Heart left ventricle (tissue), 16 donors: Measurements from ENCODE around the gene ZBTB7C. TPM values are rescaled to one million over a fixed set of nuclear protein-coding genes. Genes with fewer than 3 reads are reported as not detected.

Experiments used
- ATAC-seq, 4 donors: fragments of 200-7000 bp; cut with Tn5 transposase; one replicate each; pipeline ENCODE4 v1.9.1; 2020 to 2022; ENCODE audit warnings: moderate library complexity in 4 of 4, mild to moderate bottlenecking in 3 of 4, moderate number of reproducible peaks in 1 of 4
- DNase-seq, 5 donors: peaks; one replicate each; pipeline ENCODE4 v3.0.0-alpha.2; 2020
- H3K27ac ChIP-seq, 12 donors: fragments of 200-600 bp; sonication (generic) in 4 of 12; one replicate each; pipeline versions ENCODE4 v1.5.0 to v1.8.0; 2016 to 2022; ENCODE audit warnings: mild to moderate bottlenecking in 2 of 12
- H3K27me3 ChIP-seq, 9 donors: fragments of 200-600 bp; sonication (generic) in 2 of 9; one replicate each; pipeline versions ENCODE4 v1.5.1 to v1.8.0; 2016 to 2022; ENCODE audit warnings: mild to moderate bottlenecking in 3 of 9
- H3K36me3 ChIP-seq, 9 donors: fragments of 200-600 bp; sonication (generic) in 2 of 9; one replicate each; pipeline versions ENCODE4 v1.5.0 to v1.8.0; 2018 to 2022; ENCODE audit warnings: mild to moderate bottlenecking in 2 of 9
- H3K4me1 ChIP-seq, 12 donors: fragments of 200-600 bp; sonication (generic) in 4 of 12; one replicate each; pipeline versions ENCODE4 v1.5.0 to v1.8.0; 2016 to 2022; ENCODE audit warnings: mild to moderate bottlenecking in 3 of 12
- H3K4me3 ChIP-seq, 12 donors: fragments of 200-600 bp; sonication (generic) in 4 of 12; one replicate each; pipeline versions ENCODE4 v1.5.0 to v1.8.0; 2017 to 2022; ENCODE audit warnings: mild to moderate bottlenecking in 9 of 12, moderate library complexity in 4 of 12
- H3K9me3 ChIP-seq, 12 donors: fragments of 200-600 bp; sonication (generic) in 4 of 12; one replicate each; pipeline versions ENCODE4 v1.5.0 to v1.8.0; 2016 to 2022; ENCODE audit warnings: mild to moderate bottlenecking in 1 of 12
- CTCF ChIP-seq, 12 donors: fragments of 200-600 bp; sonication (generic) in 4 of 12; IDR thresholded peaks; one replicate each; pipeline versions ENCODE4 v1.5.0 to v1.8.0; 2018 to 2022; ENCODE audit warnings: antibody characterized with exemption in 12 of 12, mild to moderate bottlenecking in 5 of 12
- POLR2A ChIP-seq, 2 donors: fragments of 450-650 bp; IDR thresholded peaks; one replicate each; pipeline ENCODE4 v1.6.1; 2017; ENCODE audit warnings: antibody characterized with exemption in 2 of 2, mild to moderate bottlenecking in 2 of 2, moderate library complexity in 2 of 2
- WGBS, 4 donors: extraction: QIAGEN DNeasy Blood & Tissue Kit in 2 of 4; methylation state at CpG; one replicate each; pipeline versions ENCODE4 v1.1.5 to v1.1.7; 2013 to 2018; 5-methylcytosine and 5-hydroxymethylcytosine counted together
- intact Hi-C, 10 donors: fragments of 100-400 bp; cut with DNase I; formaldehyde crosslinking; loops; one replicate each; pipeline versions ENCODE4 v1.11.1 to v1.14.2; 2022
- polyA plus RNA-seq, 2 donors: library from polyadenylated mRNA; stranded (reverse); fragments of 200-250 nt; gene quantifications; one replicate each; pipeline ENCODE4 v1.2.3, GENCODE V29; 2013
- total RNA-seq, 9 donors: library from RNA; depleted of rRNA in 2 of 9; stranded (reverse); fragments of >200 nt in 2 of 9; fragmentation: NEBNext Ultra II Directional in 3 of 9; extraction: Animal tissue kit (Norgen Biotek cat#: 25700) in 3 of 9; gene quantifications; one replicate each; pipeline versions ENCODE4 v1.1.0 to v1.2.4, GENCODE V29; 2016 to 2023
- donor health status: ischemic (EF 13 %, LVEDD 7.1; RV severe dilation, severe dysfunction).
- donor health status: healthy with polysubstance abuse.
- donor health status: DM: no; HTN: yes; CAD: no.
- donor health status: DM: no; HTN: no; CAD: no.
- donor health status: ischemic (EF 25% LVEDD 6.9; RV normal size, moderate dysfunction).
- donor health status: ischemic (EF 25% LVEDD 5.7; RV mildly dilated, moderate dysfunction).
- donor health status: healthy.
- donor health status: DM: yes; HTN: yes; CAD: no.
- donor health status: ischemic (EF 35%, LVEDD 5.7; RV mildly dilated, moderate dysfunction).
- donor health status: nonischemic (EF 11% LVEDD 7.7; RV severe dilation, severe dysfunction).
- donor health status: DM: yes; HTN: yes; CAD: no.
- donor health status: PGD.
- donor health status: ischemic (EF 29% LVEDD 5.4; RV normal size, mild dysfunction).
- donor health status: nonischemic (EF 23%, LVEDD 6.1; RV moderate dilation, normal function).

ZBTB7C gene
- total and polyA plus RNA-seq, 11 donors, result 0.68 to 7.5 (median 2.3) TPM

GRCh38 chr18:48136827-48137373, 272.3 kb downstream of the ZBTB7C start:
- TF ChIP-seq CTCF (IDR thresholded peaks at IDR 0.05) (no peak), POLR2A (IDR thresholded peaks at IDR 0.05) (no peak)
- peaks cover 0 to 41% (median 17%) of the 10 kb centered on the region in 12 donors for H3K4me1 ChIP-seq
- intact Hi-C loops, result loop anchor here in 2 of 10 donors (5.0 kb wide), 2 partner anchors 80 to 100 kb away; no protein-coding TSS in a partner anchor
- H3K4me3 ChIP-seq, result peak overlapping the region; percentile 44 to 79 (median 62)
- ATAC-seq (peak in 2 of 4 donors; percentile 11 to 35), DNase-seq (no peak)
- peak overlapping the region in 4 of 12 donors; percentile 25 to 65 (median 43) for H3K27ac ChIP-seq
- H3K36me3 ChIP-seq, result no peaks in the 10 kb centered on the region
- peaks cover 0 to 29% (median 4%) of the 10 kb centered on the region in 9 donors for H3K27me3 ChIP-seq
- WGBS, 4 donors, result 5 to 33% (median 8%) methylated on average over 8 to 51 of the region's 51 CpGs
- no peaks in the 10 kb centered on the region for H3K9me3 ChIP-seq

GRCh38 chr18:48136051-48136826, 272.9 kb downstream of the ZBTB7C start:
- Histone ChIP-seq H3K36me3 (no peaks in the 10 kb centered on the region), H3K9me3 (no peaks in the 10 kb centered on the region), H3K27ac (peak overlapping the region in 4 of 12 donors; percentile 25 to 65 (median 43)), H3K27me3 (peaks cover 0 to 29% (median 4%) of the 10 kb centered on the region in 9 donors), H3K4me3 (peak overlapping the region; percentile 44 to 79 (median 62)), H3K4me1 (peaks cover 0 to 40% (median 17%) of the 10 kb centered on the region in 12 donors)
- intact Hi-C loops, result loop anchor here in 2 of 10 donors (5.0 kb wide), 2 partner anchors 81 to 99 kb away; no protein-coding TSS in a partner anchor
- no peak for TF ChIP-seq POLR2A (IDR thresholded peaks at IDR 0.05)
- peak in 7 of 12 donors; percentile 11 to 33 (median 16) for TF ChIP-seq CTCF (IDR thresholded peaks at IDR 0.05)
- 0 to 1% (median 1%) methylated on average over 22 to 65 of the region's 65 CpGs for WGBS, 4 donors
- ATAC-seq, result peak in 3 of 4 donors; percentile 33 to 43 (median 40)
- peak in 3 of 5 donors; percentile 15 to 58 (median 26) for DNase-seq

GRCh38 chr18:48135436-48135966, 273.7 kb downstream of the ZBTB7C start:
- peaks cover 0 to 33% (median 17%) of the 10 kb centered on the region in 12 donors for H3K4me1 ChIP-seq
- intact Hi-C loops, result loop anchor here in 2 of 10 donors (5.0 kb wide), 2 partner anchors 82 to 98 kb away; no protein-coding TSS in a partner anchor

More at GRCh38 chr18:48135436-48135966, 273.7 kb downstream of the ZBTB7C start:
- peaks cover 0 to 29% (median 4%) of the 10 kb centered on the region in 9 donors for H3K27me3 ChIP-seq
- TF ChIP-seq CTCF (IDR thresholded peaks at IDR 0.05) (no peak), POLR2A (IDR thresholded peaks at IDR 0.05) (no peak)
- H3K36me3 ChIP-seq, result no peaks in the 10 kb centered on the region
- DNase-seq, result no peak
- peak overlapping the region in 2 of 12 donors; percentile 25 to 55 for H3K27ac ChIP-seq
- no peaks in the 10 kb centered on the region for H3K9me3 ChIP-seq
- WGBS, 4 donors, result 20 to 33% (median 25%) methylated on average over 11 to 14 of the region's 14 CpGs
- peak overlapping the region; percentile 44 to 79 (median 62) for H3K4me3 ChIP-seq
- no peak for ATAC-seq
